ENCODE measurements around the gene ZNF524. TPM values are rescaled to one million over a fixed set of nuclear protein-coding genes. Genes with fewer than 3 reads are reported as not detected.

The ZNF524 gene
- total and polyA plus RNA-seq, 10 of the 15 experiments (the other 5 are each of a cell fraction or from before 2014, with no cell fraction given), result 0.47 to 18.6 (median 12.4) TPM; not detected in 1

- no peaks in the 10 kb centered on the region for H3K36me3 ChIP-seq (ENCODE audit: control insufficient read depth in 2 of 2, insufficient read depth in 2 of 2, low read length in 1 of 2)
- H3K79me2 ChIP-seq (ENCODE audit: control insufficient read depth, insufficient read depth, low read length), result no peaks in the 10 kb centered on the region
- WGBS (ENCODE audit: insufficient coverage, insufficient replicate concordance, low lambda C conversion rate, missing lambda C conversion rate), result 54% methylated on average over 7 of the region's 7 CpGs
- H2AFZ ChIP-seq (ENCODE audit: control insufficient read depth, low read depth, low read length), result no peak overlapping the region
- no peaks in the 10 kb centered on the region for H3K4me1 ChIP-seq (ENCODE audit: control insufficient read depth, insufficient read depth, low read length)
- no peak for FAIRE-seq
- ChIA-PET SMC1A (ENCODE audit: uncharacterized antibody, unreplicated experiment) (no interaction called here), POLR2A (no interaction called here), RAD21 (ENCODE audit: unreplicated experiment) (no interaction called here), CTCF (interaction anchor here (0.9 kb wide), 1 partner anchor 83 kb away, joined by 3 read pairs; no protein-coding TSS in a partner anchor)
- peaks cover 1 to 7% of the 10 kb centered on the region in 2 experiments; a peak in 3 of 4 replicates for H3K27me3 ChIP-seq (replicated peaks in 1 of 2; ENCODE audit: control insufficient read depth in 2 of 2, insufficient read depth in 2 of 2, low read length in 1 of 2)
- no peak overlapping the region for H3K27ac ChIP-seq (ENCODE audit: control insufficient read depth, insufficient read depth)
- no peak for DNase-seq (ENCODE audit: low read depth, low spot score)
- in situ Hi-C loops (cut with MboI) (no loop called here), intact Hi-C loops (cut with micrococcal nuclease; ENCODE audit: unreplicated experiment) (no loop called here)
- H3K4me3 ChIP-seq, result no peak overlapping the region
- no peak for ATAC-seq
- no peaks in the 10 kb centered on the region for H3K9me3 ChIP-seq (replicated peaks; ENCODE audit: control insufficient read depth, insufficient read depth, low read length)
- no TSS peak for BruUV-seq (replicated peaks)
- no peak overlapping the region for H3K9ac ChIP-seq (ENCODE audit: control insufficient read depth, insufficient read depth, low read length)
- no peak overlapping the region for H3K4me2 ChIP-seq (ENCODE audit: control insufficient read depth, insufficient read depth)
- TF ChIP-seq ZBTB40 (IDR thresholded peaks at IDR 0.05; ENCODE audit: borderline replicate concordance) (no peak), ZBTB33 (IDR thresholded peaks at IDR 0.05) (no peak), REST (IDR thresholded peaks at IDR 0.05; ENCODE audit: low read depth, low read length) (no peak), PKNOX1 (IDR thresholded peaks at IDR 0.05) (no peak)
- H4K20me1 ChIP-seq (ENCODE audit: control insufficient read depth, insufficient read depth), result no peaks in the 10 kb centered on the region
Observed at GRCh38 chr19:55550321-55550650, 49.8 kb upstream of the ZNF524 start.

All from GM12878 (cell line).